ENCODE results near the gene NECTIN2.

DNA sequence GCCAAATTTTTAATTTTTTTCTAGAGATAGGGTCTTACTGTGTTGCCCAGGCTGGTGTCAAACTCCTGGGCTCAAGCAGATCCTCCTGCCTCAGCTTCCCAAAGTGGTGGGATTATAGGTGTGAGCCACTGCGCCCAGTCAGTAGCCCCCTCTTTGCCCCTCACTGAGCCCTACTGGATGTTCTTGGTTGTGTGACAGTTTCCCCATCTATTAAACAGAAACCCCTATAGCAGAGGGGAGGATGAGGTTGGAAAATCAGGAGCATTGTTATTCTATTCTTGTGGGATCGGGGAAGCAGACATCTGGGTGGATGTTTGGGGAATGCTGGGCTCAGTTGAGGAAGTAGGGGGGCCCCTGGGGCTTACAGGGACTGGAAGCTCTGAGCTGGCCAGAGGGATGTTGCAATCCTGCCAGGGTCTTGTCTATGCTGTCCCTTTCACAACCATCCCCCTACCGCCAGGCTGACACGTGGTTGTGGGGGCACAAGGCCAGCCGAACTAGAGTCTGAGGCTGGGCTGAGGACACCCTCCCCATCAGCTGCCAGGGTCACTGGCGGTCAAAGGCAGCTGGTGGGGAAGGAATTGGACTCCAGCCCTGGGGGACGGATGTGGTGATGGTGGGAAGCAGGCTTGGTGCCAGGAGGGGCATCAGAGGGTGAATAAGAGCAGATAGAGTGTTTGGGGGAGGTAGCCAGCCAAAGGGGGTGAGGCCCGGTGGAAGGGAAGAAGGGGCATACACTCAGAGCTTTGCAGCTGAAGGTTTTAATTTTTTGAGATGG is 79.2 kb downstream of the NECTIN2 start:
- no peak for TF ChIP-seq POLR2A (IDR thresholded peaks at IDR 0.05; ENCODE audit: low read length)
- TF ChIP-seq, protein P1, sequence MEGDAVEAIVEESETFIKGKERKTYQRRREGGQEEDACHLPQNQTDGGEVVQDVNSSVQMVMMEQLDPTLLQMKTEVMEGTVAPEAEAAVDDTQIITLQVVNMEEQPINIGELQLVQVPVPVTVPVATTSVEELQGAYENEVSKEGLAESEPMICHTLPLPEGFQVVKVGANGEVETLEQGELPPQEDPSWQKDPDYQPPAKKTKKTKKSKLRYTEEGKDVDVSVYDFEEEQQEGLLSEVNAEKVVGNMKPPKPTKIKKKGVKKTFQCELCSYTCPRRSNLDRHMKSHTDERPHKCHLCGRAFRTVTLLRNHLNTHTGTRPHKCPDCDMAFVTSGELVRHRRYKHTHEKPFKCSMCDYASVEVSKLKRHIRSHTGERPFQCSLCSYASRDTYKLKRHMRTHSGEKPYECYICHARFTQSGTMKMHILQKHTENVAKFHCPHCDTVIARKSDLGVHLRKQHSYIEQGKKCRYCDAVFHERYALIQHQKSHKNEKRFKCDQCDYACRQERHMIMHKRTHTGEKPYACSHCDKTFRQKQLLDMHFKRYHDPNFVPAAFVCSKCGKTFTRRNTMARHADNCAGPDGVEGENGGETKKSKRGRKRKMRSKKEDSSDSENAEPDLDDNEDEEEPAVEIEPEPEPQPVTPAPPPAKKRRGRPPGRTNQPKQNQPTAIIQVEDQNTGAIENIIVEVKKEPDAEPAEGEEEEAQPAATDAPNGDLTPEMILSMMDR (IDR thresholded peaks at IDR 0.05), result no peak
- TF ChIP-seq, protein P2, sequence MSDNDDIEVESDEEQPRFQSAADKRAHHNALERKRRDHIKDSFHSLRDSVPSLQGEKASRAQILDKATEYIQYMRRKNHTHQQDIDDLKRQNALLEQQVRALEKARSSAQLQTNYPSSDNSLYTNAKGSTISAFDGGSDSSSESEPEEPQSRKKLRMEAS (IDR thresholded peaks at IDR 0.05), result no peak
- TF ChIP-seq ZFP36 (IDR thresholded peaks at IDR 0.05; ENCODE audit: borderline replicate concordance, partially characterized antibody), result no peak
- no peak for TF ChIP-seq MAZ (IDR thresholded peaks at IDR 0.05; ENCODE audit: borderline replicate concordance, low read depth, low read length)
- no peak for TF ChIP-seq ESRRA (IDR thresholded peaks at IDR 0.05; ENCODE audit: borderline replicate concordance, low read length)
